ENCODE data around the gene RGMA. TPM values are rescaled to one million over a fixed set of nuclear protein-coding genes. Genes with fewer than 3 reads are reported as not detected.

RGMA gene, protein sequence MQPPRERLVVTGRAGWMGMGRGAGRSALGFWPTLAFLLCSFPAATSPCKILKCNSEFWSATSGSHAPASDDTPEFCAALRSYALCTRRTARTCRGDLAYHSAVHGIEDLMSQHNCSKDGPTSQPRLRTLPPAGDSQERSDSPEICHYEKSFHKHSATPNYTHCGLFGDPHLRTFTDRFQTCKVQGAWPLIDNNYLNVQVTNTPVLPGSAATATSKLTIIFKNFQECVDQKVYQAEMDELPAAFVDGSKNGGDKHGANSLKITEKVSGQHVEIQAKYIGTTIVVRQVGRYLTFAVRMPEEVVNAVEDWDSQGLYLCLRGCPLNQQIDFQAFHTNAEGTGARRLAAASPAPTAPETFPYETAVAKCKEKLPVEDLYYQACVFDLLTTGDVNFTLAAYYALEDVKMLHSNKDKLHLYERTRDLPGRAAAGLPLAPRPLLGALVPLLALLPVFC
- 1.6 and 2.9 TPM in 2 replicates for total RNA-seq

DNA sequence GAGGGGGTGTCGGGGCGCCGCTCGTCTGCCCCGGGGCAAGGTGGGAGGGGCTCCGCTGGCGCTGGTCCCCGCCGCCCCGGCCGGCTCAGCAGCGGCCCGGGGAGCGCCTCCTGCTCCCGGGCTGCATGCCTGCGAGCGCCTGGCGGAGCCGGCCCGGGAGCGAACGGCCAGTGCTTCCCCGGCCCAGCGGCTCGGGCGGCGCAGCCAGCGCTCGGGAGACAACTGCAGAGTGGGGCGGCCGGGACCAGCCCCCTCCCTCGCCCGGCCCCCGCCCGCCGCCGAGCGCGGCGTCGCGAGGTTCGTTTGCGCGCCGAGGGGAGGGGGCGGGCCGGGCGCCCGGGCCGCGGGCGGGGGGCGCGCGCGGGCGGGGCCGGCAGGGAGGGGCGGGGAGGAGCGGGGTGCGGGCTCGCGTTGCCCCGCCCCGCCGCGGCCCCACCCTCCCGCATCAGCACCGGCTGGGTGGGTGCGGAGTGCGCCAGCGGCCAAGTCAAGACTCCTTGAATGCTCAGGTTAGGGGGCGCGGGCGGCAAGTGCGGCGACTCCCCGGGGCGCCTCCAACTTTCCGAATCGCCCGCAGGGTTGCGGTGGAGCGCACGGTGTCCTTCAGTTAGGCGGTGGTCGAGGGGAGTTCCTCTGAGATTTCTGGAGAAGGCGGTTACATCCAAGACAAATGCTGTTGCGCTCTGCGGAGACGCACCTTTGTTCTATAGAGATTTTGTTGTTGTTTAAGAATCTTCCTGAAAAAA, at the start of gene RGMA:
RGMA (minus strand) TSS at position 231 of the 746 bp plus-strand sequence. CDS start 279 bp downstream, outside the sequence.

Other genes starting within 250 kb of the RGMA start
- gene CHD2, start 188.9 kb downstream of the RGMA start, total RNA-seq, result 65.8 and 68.8 TPM in 2 replicates

Data from subcutaneous preadipocyte (primary cell).